Pancreas (tissue), 10 donors: ENCODE measurements around the gene ZNF521. TPM values are rescaled to one million over a fixed set of nuclear protein-coding genes. Genes with fewer than 3 reads are reported as not detected.

ENCODE experiments used
- ATAC-seq, 4 donors: fragments of 200-7000 bp; cut with Tn5 transposase; one replicate each; pipeline versions ENCODE4 v1.8.0 to v1.9.1; 2020; ENCODE audit warnings: mild to moderate bottlenecking in 4 of 4, moderate library complexity in 4 of 4
- DNase-seq, 6 donors: peaks; one replicate each; pipeline ENCODE4 v3.0.0-alpha.2; 2020
- FAIRE-seq: peaks from 2 replicates; lab custom pipeline; 2012; peaks lifted over from hg19 to GRCh38; lab: Jason Lieb, UNC
- H3K27ac ChIP-seq, 4 donors: fragments of 200-600 bp; sonication (generic); 1 replicate in 3 of 4; 2 replicates in 1 of 4; pipeline versions ENCODE4 v1.5.0 to v1.8.0; 2020
- H3K27me3 ChIP-seq, 4 donors: fragments of 200-600 bp; one replicate each; pipeline ENCODE4 v1.8.0; 2021
- H3K36me3 ChIP-seq, 3 donors: fragments of 200-600 bp; sonication (generic) in 1 of 3; one replicate each; pipeline versions ENCODE4 v1.5.0 to v1.8.0; 2020 to 2021
- H3K4me1 ChIP-seq, 3 donors: fragments of 200-600 bp; one replicate each; pipeline ENCODE4 v1.8.0; 2021
- H3K4me3 ChIP-seq, 4 donors: fragments of 200-600 bp; sonication (generic) in 2 of 4; one replicate each; pipeline versions ENCODE4 v1.5.0 to v1.8.0; 2020 to 2021
- H3K9me3 ChIP-seq, 4 donors: fragments of 200-600 bp; one replicate each; pipeline ENCODE4 v1.8.0; 2021
- WGBS, 2 donors: extraction: QIAGEN DNeasy Blood & Tissue Kit; methylation state at CpG; one replicate each; pipeline ENCODE4 v1.1.7; 2013; 5-methylcytosine and 5-hydroxymethylcytosine counted together
- intact Hi-C, 3 donors: fragments of 100-400 bp; cut with DNase I; formaldehyde crosslinking; loops; one replicate each; pipeline versions ENCODE4 v1.11.1 to v1.14.2; 2022
- polyA plus RNA-seq, 2 donors: library from polyadenylated mRNA; stranded (reverse); fragments of 200-250 nt; gene quantifications; one replicate each; pipeline ENCODE4 v1.2.3, GENCODE V29; 2013
- total RNA-seq, 6 donors: library from RNA; stranded (reverse); fragmentation: NEBNext Ultra II Directional in 4 of 6; extraction: Animal tissue kit (Norgen Biotek cat#: 25700) in 4 of 6; gene quantifications; one replicate each; pipeline versions ENCODE4 v1.2.1 to v1.2.4, GENCODE V29; 2021 to 2023
- TF ChIP-seq, protein P1 (sequence below), 4 donors: fragments of 200-600 bp; sonication (generic) in 3 of 4; IDR thresholded peaks; one replicate each; pipeline versions ENCODE4 v1.5.0 to v1.8.0; 2021; ENCODE audit warnings: antibody characterized with exemption in 4 of 4
- donor health status: healthy with polysubstance abuse.
- donor health status: DM: no; HTN: no; CAD: no; lungs with moderate emphysema.
- donor health status: DM: no; HTN: no; CAD: no.
- donor health status: control.
- donor health status: control.
- donor health status: Bipolar disorder and iron deficiency.
- donor health status: DM: yes; HTN: yes; CAD: no.
- donor health status: DM: no; HTN: no; CAD: no.
- donor health status: DM: no; HTN: no; CAD: no.
- donor health status: DM: yes; HTN: yes; CAD: no.

Gene ZNF521
- total and polyA plus RNA-seq, 8 donors = 0.42 to 6.0 (median 1.5) TPM

- DNase-seq = no peak
These were observed 251.5 kb downstream of the ZNF521 start for GRCh38 chr18:25100418-25100817.

DNA sequence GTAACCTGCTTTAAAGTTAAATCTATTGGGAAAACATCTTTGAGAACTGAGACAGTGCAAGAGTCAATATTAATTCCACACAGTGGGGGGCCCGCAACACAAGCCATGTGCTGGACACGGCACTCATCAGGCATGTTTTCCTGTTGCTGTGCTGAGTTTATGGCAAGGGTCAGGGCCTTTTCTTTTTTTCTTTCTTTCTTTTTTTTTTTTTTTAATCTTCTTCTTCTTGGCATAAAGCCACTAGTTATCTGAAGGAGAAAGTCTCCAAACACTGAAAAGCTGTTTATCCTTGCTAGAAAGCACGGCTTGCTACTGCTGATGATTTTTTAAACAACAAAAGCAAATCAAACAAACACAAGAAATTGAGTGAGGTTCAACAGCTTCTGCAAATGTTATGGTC, 252.1 kb downstream of the ZNF521 start:
- Histone ChIP-seq H3K4me1 (no peaks in the 10 kb centered on the region), H3K9me3 (no peaks in the 10 kb centered on the region), H3K36me3 (no peaks in the 10 kb centered on the region), H3K4me3 (no peak overlapping the region), H3K27me3 (no peaks in the 10 kb centered on the region), H3K27ac (no peak overlapping the region)
- no peak for DNase-seq
- WGBS, 2 donors = 30 to 36% methylated on average over 3 of the region's 3 CpGs
- no peak for FAIRE-seq
- intact Hi-C loops = no loop called here
- TF ChIP-seq, protein P1, sequence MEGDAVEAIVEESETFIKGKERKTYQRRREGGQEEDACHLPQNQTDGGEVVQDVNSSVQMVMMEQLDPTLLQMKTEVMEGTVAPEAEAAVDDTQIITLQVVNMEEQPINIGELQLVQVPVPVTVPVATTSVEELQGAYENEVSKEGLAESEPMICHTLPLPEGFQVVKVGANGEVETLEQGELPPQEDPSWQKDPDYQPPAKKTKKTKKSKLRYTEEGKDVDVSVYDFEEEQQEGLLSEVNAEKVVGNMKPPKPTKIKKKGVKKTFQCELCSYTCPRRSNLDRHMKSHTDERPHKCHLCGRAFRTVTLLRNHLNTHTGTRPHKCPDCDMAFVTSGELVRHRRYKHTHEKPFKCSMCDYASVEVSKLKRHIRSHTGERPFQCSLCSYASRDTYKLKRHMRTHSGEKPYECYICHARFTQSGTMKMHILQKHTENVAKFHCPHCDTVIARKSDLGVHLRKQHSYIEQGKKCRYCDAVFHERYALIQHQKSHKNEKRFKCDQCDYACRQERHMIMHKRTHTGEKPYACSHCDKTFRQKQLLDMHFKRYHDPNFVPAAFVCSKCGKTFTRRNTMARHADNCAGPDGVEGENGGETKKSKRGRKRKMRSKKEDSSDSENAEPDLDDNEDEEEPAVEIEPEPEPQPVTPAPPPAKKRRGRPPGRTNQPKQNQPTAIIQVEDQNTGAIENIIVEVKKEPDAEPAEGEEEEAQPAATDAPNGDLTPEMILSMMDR (IDR thresholded peaks at IDR 0.05) = no peak
- no peak for ATAC-seq

More at GRCh38 chr18:25100418-25100817, 251.5 kb downstream of the ZNF521 start:
- Histone ChIP-seq H3K9me3 (no peaks in the 10 kb centered on the region), H3K4me1 (no peaks in the 10 kb centered on the region), H3K4me3 (no peak overlapping the region), H3K27ac (no peak overlapping the region), H3K36me3 (no peaks in the 10 kb centered on the region), H3K27me3 (no peaks in the 10 kb centered on the region)
- 40 to 49% methylated on average over 3 of the region's 3 CpGs for WGBS, 2 donors
- FAIRE-seq (no peak), ATAC-seq (no peak)
- TF ChIP-seq, protein P1 (IDR thresholded peaks at IDR 0.05) = no peak
- intact Hi-C loops = no loop called here

GRCh38 chr18:25097569-25098056, 254.4 kb downstream of the ZNF521 start:
- no peaks in the 10 kb centered on the region for H3K27me3 ChIP-seq
- DNase-seq (no peak), ATAC-seq (no peak), FAIRE-seq (no peak)
- no peak overlapping the region for H3K4me3 ChIP-seq
- 63 to 77% methylated on average over 3 of the region's 3 CpGs for WGBS, 2 donors
- H3K36me3 ChIP-seq = no peaks in the 10 kb centered on the region
- no peaks in the 10 kb centered on the region for H3K4me1 ChIP-seq
- H3K27ac ChIP-seq = no peak overlapping the region
- intact Hi-C loops = no loop called here
- H3K9me3 ChIP-seq = no peaks in the 10 kb centered on the region
- TF ChIP-seq, protein P1 (IDR thresholded peaks at IDR 0.05) = no peak

- no peak for FAIRE-seq
- no peaks in the 10 kb centered on the region for H3K27me3 ChIP-seq
- H3K4me3 ChIP-seq = no peak overlapping the region
- WGBS, 2 donors = 56 to 62% methylated on average over 6 of the region's 6 CpGs
- no peaks in the 10 kb centered on the region for H3K9me3 ChIP-seq
- H3K4me1 ChIP-seq = no peaks in the 10 kb centered on the region
- DNase-seq = no peak
- intact Hi-C loops = no loop called here
- H3K27ac ChIP-seq = no peak overlapping the region
- no peaks in the 10 kb centered on the region for H3K36me3 ChIP-seq
- ATAC-seq = no peak
- TF ChIP-seq, protein P1 (IDR thresholded peaks at IDR 0.05) = no peak
These were observed 254.9 kb downstream of the ZNF521 start for GRCh38 chr18:25097057-25097456.

DNA sequence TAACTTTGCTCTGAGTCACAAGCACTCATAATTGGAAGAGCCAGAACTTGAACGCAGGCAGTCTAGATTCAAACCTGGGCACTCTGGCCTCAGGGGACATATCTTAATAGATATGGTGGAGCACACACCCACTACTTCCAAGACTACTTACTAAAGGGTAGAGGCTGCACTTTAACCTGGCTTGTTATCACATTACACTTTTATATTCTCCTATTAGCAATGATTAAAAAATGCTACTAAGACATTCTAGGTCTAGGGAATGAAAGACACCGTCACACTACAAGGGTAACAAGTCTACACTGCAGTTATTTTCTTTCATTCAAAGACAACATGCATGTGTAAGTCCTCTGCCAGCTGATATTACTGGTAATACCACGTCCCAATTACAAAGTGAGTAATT, 258.8 kb downstream of the ZNF521 start:
- Histone ChIP-seq H3K27ac (no peak overlapping the region), H3K9me3 (no peaks in the 10 kb centered on the region), H3K4me1 (no peaks in the 10 kb centered on the region), H3K27me3 (no peaks in the 10 kb centered on the region), H3K36me3 (no peaks in the 10 kb centered on the region), H3K4me3 (no peak overlapping the region)
- WGBS, 2 donors = 44 to 54% methylated on average over 3 of the region's 3 CpGs
- TF ChIP-seq, protein P1 (IDR thresholded peaks at IDR 0.05) = no peak
- DNase-seq (no peak), ATAC-seq (no peak), FAIRE-seq (no peak)
- intact Hi-C loops = no loop called here
